Lower leg skin (tissue), 3 donors: ENCODE results near the gene GAS2L2.

Experiments used
- POLR2A ChIP-seq, 2 donors: fragments of 450-650 bp; IDR thresholded peaks; one replicate each; pipeline ENCODE4 v1.6.1; 2016 to 2017; ENCODE audit warnings: antibody characterized with exemption in 2 of 2, mild to moderate bottlenecking in 1 of 2, moderate library complexity in 1 of 2
- TF ChIP-seq, protein P1 (sequence below), 3 donors: fragments of 450-650 bp; IDR thresholded peaks; one replicate each; pipeline ENCODE4 v1.5.1; 2016; ENCODE audit warnings: antibody characterized with exemption in 3 of 3, mild to moderate bottlenecking in 3 of 3, moderate library complexity in 2 of 3

DNA sequence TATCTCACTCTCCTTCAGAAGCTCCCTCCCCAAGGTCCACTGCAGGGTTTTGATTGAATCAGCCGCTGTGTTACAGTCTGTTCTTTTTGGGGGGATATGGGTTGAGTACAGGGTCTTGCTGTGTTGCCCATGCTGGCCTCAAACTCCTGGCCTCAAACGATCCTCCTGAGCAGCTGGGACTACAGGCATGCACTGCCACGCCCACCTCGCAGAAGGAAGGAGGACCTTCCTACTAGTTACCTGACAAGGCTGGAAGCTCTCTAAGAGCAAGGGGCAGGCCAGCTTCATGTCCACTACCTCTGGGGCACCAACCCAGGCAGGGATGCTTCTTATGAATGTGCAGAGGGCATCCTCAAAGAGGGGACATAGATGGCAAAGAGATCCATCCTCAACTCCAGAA lies 44.3 kb upstream of the GAS2L2 start:
- no peak for TF ChIP-seq POLR2A (IDR thresholded peaks at IDR 0.05)
- TF ChIP-seq, protein P1, sequence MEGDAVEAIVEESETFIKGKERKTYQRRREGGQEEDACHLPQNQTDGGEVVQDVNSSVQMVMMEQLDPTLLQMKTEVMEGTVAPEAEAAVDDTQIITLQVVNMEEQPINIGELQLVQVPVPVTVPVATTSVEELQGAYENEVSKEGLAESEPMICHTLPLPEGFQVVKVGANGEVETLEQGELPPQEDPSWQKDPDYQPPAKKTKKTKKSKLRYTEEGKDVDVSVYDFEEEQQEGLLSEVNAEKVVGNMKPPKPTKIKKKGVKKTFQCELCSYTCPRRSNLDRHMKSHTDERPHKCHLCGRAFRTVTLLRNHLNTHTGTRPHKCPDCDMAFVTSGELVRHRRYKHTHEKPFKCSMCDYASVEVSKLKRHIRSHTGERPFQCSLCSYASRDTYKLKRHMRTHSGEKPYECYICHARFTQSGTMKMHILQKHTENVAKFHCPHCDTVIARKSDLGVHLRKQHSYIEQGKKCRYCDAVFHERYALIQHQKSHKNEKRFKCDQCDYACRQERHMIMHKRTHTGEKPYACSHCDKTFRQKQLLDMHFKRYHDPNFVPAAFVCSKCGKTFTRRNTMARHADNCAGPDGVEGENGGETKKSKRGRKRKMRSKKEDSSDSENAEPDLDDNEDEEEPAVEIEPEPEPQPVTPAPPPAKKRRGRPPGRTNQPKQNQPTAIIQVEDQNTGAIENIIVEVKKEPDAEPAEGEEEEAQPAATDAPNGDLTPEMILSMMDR (IDR thresholded peaks at IDR 0.05) = no peak
